ENCODE measurements around the gene OPTC.
"Not testable (repeated sequence)": the region's sequence is repeated elsewhere in the genome, so short reads cannot be mapped to it uniquely, and the experiment has no call there.

OPTC gene, protein sequence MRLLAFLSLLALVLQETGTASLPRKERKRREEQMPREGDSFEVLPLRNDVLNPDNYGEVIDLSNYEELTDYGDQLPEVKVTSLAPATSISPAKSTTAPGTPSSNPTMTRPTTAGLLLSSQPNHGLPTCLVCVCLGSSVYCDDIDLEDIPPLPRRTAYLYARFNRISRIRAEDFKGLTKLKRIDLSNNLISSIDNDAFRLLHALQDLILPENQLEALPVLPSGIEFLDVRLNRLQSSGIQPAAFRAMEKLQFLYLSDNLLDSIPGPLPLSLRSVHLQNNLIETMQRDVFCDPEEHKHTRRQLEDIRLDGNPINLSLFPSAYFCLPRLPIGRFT

DNA sequence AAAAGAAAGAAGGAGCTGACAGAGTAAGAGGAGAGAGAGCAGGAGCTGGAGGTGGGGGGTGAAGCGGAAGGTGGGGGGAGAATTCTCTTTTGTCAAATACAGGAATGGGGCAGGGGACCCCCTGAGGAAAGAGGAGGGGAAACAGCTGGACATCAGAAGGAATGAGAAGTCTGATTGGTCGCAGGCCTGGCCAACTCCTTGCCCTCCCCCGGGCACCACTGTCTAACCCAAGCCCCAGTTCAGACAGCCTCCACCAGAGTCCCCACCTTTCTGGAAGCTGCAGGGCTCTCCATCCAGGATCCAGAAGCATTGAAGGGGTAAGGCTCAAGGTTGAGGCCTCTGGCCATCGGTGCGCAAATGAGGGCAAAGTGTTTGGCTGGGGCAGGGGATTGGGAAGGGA lies at the start of gene OPTC:
Gene OPTC, plus strand, starts transcription at position 253 of the 400 bp plus-strand sequence. CDS start 1,853 bp downstream, outside the sequence.
- DNase-seq (ENCODE audit: low spot score) = no peak

DNA sequence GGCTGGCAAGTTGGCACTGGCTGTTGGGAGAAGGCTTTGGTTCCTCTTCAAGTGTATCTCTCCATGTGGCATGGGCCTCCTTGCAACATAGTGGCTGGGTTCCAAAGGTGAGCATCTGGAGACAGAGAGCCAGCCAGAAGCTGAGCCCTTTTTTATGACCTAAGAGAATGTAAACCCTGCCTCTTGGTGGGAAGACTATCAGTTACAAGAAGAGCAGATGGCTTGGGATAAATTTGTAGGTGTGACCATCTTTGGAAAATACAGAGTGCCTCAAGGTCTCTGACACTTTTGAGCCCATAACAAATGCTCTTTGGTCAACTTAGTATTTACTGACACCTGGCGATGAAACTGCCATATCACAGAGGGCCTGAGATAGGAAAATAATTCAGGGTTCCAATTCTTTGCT lies 49.8 kb upstream of the OPTC start:
- DNase-seq (ENCODE audit: low spot score) = no peak

DNA sequence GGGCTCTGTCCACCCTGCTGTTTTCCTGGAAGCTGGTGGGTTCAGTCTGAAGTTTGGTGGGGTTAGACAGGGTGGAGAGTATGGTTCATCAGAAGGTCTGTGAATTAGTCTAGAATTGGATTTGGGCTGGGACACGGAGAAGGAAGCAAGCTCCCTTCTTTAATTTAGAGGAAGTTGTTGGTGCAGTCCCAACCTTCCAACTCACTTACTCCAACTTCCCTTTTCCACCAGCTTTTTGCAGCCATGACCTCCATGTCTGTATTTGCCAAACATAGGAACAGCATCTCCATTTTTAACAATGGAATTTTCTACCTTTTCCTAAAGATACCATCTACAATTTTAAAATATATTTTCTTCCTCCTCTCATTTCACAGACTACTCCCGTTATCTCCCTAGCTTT lies 46.8 kb upstream of the OPTC start:
- DNase-seq (ENCODE audit: low spot score) = no peak

DNA sequence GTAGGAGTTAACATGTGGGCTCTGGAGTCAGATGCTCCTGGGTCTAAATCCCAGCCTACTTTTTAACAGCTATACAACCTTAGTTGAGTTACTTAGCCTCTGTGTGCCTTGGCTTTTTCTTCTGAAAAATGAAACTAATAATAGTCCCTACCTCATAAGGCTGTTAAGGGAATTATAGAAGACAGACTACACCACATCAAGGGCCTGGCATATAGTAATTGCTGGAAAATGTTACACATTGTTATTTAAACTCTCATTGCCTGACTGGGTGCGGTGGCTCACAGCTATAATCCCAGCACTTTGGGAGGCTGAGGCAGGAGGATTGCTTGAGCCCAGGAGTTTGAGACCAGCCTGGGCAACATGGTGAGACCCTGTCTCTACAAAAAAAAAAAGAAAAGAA lies 46.4 kb upstream of the OPTC start:
- not testable (repeated sequence) for DNase-seq (ENCODE audit: low spot score)

DNA sequence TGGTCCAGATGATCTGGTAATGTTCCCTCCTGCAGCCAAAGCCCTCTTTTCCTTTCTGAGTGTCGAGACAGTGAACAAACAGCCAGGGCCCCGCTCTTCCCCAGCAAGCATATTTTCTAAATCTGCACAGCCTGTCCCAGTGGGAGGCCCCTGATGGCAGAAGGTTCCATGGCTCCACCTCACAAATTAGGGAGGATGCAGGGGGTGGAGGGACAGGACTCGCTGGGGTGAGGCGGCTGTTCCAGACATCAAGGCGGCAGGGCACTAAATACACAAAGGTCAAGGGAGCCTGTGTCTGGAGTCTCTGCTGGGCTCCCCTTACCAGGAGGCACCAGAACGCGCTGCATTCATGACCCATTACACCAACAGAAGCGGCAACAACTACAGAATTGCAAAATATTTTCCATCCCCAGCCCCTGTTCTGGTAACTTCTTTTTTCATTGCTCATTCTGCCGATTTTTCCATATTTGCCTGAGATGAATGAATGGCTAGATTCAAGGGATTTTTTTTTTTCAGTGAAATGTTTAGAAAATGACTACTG lies 45.4 kb upstream of the OPTC start:
- peak; percentile 62 for DNase-seq (ENCODE audit: low spot score)

DNA sequence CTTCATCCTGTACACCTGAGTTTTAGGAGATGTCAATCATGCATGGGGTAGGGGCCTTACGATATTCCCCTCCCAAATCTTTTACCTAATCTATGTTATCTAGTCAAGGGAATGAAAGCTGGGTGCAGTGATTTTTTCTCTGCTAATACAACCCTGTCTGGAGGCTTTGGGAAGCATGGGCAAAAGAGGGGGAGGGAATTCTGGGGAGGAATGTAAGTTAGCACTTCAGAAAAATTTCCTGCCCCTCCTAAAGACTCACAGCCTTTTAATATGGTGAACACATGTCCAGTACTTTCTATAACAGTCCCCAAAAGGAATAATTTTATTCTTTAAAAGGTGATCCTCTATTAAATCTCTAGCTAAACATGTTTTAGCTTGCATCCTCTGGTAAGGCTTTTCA lies 44.0 kb upstream of the OPTC start:
- no peak for DNase-seq (ENCODE audit: low spot score)

DNA sequence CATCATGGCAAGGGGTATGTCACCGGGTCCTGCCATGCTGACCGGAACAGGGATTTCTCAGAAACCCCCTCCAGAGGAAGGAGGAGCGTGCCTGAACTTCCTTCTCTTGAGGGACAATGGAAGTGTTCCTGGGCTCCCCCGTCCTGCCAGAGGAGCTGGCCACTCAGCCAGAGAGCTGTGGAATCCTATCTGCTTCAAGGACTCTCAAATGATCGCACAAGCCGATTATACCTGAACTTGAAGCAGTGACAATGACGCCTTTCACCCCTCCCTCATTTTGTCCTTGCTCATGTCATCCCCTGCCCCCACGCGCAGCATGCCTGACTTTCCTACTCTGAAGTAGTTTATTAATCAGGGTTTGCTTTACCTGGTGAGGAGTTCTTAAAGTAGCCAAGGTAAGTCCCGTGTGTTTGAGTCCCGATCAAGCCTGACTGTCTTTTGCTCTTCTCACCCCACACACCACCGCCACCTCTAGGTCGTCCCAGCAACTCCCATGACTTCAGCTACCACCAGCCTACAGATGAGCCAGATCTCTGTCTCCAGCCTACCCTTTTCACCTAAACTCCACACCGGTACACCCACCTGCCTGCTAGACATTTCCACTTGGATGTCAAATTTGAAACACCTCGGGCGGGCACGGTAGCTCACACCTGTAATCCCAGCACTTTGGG lies 43.3 kb upstream of the OPTC start:
- no peak for DNase-seq (ENCODE audit: low spot score)

DNA sequence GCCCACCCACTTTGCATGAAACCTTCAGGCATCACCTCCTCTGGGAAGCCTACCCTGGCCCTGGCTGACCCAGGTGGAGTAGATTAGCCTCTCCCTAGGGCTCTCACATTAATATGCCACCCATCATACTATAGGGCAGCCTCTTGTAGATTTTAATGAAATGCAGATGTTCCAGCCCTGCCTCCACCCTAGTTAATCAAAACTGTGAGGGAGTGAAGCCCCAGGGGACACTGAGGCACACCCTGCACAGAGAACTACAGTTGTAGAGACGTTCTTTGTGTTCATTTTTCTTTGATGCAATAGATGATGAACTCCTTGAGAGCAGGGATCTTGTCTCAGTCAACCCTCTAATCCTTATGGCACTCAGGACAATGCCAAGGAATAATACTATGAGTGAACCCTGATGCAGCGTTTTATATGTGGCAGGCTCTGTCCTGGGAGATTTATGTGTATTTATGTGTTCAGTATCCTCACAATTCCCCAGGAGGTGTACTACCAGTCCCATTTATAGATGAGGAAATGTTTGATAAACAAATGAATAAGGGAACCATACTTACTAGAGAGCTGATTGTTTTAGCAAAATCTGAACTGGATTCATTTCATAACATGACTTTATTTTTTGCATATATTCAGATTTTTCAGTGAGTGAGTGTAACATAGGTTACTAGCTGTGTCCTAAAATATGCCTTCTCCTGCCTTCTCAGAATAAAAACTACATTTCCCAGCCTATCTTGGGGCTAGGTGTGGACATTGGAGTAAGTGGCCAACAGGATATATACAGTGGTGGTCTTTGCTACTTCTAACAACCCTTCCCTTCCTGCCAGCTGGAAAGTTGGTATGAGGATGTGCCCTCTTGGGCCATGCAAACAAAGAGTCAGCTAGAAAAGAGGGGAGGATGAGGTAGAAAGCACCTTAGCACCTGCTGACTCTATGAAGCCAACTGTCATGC lies 41.8 kb upstream of the OPTC start:
- DNase-seq (ENCODE audit: low spot score) = no peak

DNA sequence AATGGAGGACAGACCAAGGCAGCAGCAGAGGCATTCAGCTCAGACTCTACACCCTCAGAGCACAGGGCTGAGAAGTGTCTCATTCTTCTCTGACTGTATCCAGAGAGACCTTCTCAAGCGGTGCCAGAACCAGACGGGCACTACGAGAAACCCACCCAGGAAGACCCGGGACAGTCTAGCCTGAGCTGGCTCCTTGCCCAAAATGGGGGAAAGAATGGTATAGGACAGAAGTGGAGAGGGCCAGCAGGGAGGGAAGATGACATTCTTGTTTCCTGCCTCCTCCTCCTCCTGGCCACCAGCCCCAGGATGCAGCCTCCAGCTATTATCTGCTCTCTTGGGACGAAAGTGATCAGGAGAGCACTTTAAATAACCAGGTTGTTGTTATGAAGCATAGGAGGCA lies 40.9 kb upstream of the OPTC start:
- DNase-seq (ENCODE audit: low spot score) = no peak

DNA sequence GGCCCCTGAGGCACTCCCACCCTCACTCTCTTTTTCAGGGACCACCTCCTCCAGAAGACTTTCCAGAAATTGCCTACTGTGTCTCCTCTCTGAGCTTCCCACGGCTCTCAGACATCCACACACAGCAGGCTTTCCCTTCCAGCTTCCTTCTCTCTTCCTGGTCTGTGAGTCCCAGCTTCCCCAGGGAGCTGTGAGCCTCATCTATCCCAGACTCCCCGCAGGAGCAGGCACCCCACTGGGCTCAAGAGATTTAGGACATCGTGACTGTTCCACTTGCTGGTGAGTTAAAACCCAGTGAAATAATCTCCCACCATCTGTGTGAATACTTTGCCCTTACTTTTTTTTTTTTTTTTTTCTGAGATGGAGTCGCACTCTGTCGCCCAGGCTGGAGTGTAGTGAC lies 40.3 kb upstream of the OPTC start:
- DNase-seq (ENCODE audit: low spot score) = no peak

DNA sequence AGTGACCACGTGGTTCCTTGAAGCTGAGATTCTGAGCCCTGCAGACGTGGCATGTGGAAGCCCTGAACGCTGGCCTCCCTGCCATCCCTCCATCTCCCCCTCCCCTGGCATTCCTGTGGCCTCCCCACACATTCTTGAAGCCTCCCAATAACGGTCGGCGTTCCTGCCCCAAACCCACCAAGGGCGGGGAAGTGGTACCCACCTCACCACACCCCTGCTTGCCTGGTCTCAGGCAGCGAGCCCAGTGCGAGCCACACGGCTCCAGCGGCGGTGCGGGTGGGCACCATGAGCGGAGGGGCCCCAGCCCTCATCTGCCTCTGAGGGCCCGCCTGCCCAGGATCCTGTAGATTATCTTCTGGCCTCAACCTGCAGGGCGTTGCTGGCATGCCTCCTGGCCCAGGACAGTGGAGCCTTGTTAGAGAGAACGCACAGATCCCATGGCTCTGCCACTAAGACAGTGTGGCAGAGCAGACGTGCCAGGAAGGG lies 38.9 kb upstream of the OPTC start:
- no peak for DNase-seq (ENCODE audit: low spot score)

DNA sequence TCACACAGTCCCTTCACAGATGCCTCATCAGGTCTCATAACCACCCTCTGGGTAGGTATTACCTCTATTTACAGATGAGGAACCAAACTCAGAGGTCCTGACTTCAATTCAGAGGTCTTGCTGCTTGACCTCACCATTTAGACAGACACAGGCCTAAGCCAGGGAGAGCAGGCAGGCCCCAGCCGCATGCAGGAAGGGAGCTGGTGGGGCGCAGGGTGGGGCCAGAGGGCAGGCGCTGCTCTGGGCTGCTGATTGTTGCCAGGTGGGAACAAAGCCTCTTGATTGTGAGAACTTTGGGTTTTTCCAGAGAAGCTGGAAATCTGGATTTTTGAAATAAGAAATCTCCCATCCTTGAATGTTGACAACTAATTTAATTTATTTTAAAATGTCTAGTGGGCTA lies 38.2 kb upstream of the OPTC start:
- no peak for DNase-seq (ENCODE audit: low spot score)

DNA sequence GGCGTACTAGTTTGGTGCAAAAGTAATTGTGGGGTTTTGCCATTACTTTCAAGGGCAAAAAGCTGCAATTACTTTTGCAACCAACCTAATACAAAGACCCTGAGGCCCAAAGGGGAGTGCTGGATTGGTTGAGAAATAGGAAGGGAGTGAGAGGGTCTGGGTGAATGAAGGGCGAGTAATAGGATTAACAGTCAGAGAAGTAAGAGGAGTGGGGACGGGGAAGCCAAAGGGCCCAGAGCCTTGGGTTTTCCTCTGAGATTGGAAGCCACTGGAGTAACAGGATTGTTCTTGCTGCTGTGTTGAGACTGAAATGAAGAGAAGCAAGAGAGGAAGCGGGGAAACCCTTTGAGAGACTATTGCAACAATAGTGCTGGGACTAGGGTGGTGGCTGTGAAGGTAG lies 37.4 kb upstream of the OPTC start:
- no peak for DNase-seq (ENCODE audit: low spot score)

DNA sequence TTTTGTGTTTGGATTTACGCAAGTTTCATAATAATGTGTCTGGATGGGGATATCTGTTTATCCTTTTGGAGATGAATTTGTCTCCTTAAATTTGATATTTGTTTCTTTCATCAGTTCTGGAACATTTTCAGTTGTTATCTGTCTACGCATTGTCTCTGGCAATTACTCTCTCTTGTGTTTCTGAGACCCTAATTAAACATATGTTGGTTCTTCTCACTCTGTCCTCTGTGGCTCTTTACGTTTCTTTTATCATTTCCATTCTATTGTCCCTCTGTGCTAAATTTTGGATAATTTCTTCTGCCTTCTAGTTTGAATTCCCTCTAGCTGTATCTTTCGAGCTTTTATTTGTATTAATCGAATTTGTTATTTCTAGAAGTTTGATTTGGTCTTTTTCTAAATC lies 35.9 kb upstream of the OPTC start:
- DNase-seq (ENCODE audit: low spot score) = no peak

DNA sequence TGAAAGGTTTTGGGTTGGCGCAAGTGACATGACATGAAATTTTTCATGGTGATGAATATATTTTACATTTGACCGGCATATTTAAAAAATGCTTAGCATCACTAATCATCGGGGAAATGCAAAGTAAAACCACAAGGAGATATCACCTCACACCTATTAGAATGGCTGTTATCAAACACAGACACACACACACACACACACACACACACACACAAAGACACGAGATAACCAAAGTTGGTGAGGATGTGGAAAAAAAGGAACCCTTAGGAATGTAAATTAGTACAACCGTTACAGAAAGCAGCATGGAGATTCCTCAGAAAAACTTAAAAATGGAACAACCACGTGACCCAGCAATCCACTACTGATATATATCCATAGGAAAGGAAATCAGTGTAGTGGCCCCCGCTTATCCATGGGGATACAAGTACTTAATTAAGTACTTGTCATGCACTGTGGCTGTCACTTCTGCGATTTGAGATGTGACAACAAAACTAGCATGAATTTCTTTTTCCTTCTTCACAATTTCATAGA lies 34.2 kb upstream of the OPTC start:
- DNase-seq (ENCODE audit: low spot score) = no peak

DNA sequence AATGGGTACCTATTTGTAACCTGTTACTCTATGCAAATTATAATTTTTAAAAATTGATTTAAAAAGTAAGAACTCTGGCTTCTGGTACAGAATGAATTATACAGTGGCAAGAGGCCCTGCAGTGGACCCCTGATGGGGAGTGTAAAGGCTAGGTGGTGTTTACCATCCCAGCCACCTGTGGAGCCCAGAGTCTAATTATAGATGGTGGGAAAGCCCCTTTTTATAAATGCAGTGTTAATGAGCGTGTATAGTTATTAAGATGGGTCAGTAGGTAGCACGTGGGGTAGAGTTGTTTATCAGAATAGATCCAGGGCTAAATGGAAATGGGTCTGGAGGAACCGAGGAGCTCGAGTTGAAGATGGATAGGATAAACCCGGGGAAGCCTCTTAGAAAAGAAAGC lies 32.2 kb upstream of the OPTC start:
- no peak for DNase-seq (ENCODE audit: low spot score)

DNA sequence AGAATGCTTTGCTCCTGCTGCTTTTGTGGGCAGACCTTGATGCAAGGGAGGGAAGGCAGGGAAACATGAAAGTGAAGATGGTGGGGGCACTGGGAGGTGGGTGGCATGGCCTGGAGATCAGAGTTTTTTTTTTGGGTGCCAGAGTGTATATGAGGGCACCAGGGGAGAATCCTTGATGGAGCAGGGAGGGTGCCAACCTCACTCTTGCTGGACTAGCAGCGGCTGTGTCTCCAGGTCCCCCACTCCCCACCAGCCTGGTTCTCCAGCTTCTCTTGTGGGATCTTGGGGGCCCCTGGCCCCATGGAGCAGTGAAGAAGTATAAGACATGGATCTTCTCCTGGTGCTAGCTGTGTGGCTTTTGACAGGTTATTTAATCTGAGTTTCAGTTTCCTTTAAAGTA lies 31.8 kb upstream of the OPTC start:
- DNase-seq (ENCODE audit: low spot score) = no peak

DNA sequence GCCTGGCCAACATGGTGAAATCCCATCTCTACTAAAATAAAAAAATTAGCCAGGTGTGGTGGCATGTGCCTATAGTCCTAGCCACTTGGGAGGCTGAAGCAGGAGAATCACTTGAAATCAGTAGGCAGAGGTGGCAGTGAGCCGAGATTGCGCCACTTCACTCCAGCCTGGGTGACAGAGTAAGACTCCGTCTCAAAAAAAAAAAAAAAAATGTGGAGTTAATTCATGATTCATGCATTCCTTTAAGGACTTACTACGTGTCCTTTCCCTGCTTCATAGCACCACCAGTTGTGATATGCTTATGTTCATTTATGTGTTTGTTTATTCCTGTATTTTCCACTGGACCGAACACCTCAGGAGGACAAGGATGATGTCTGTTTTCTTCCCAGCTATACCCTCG lies 31.1 kb upstream of the OPTC start:
- DNase-seq (ENCODE audit: low spot score) = peak; percentile 72

DNA sequence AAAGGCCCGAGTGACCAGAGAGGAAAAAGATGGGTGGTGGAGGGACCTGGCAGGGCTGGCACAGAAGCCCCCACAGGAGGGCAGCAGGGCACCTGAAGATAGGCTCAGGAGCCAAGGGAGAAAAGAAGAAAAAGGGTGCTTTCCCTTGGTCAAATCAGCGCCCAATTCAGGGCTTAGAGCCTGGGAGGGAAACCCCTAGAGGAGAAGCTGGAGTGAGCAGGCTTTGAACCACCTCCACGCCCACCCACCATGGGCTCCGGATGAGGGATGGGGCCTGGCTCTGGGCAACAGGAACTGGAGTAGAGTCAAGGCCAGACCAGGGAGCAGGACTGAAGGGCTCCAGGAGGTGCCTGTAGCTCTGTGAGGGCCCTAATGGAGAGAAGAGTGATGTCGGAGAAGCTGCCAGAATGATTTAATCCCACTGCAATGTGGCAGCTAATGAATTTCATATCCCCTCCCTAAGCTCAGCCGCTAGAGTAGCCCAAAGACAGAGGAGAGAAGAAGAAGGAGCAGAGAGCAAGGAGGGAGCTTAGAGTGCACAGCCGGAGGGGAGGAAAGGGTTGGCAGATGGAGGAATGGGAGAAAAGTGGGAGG lies 30.4 kb upstream of the OPTC start:
- DNase-seq (ENCODE audit: low spot score) = peak; percentile 63

DNA sequence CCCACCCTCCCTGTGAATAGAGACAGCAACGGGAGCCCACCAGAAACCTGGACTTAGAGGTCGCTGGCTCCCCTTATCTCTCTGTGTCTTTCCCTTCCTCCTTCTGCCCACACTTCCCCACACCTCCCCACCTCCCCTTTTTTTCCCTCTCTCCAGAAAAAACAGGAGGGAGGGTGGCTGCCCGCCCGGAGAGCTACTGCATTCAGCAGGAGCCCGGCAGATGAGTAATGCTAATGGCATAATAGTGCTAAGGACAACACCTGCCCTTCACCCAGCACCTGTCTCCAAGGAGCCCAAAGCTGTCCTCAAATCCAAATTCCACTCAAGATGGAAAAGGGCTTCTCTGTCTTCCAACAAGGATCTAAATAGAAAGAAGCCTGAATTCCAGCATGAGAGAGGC lies 29.7 kb upstream of the OPTC start:
- DNase-seq (ENCODE audit: low spot score) = no peak

DNA sequence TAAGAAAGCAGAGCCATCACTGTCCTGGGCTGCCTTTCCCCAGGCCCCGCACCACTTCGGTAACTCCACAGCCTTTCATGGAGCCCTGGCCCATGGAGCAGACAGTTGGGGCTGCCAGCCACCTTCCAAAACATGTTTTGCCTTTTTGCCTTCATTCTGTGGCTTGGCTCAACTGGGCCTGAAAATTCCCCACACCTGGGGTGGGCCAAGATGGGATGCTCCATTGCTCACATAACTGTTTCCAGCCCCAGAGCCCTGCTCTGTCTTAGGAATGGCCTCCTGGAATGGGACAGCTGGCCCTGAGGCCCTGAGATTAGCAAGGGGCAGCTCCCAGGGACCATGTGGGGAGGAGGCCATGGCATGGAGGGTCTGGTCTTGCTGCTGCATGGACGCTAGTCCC lies 29.2 kb upstream of the OPTC start:
- no peak for DNase-seq (ENCODE audit: low spot score)

All from AG20443 (cell line).